ENCODE results near the gene PSMD13. TPM values are rescaled to one million over a fixed set of nuclear protein-coding genes. Genes with fewer than 3 reads are reported as not detected.
A peak's percentile ranks its signal among the peaks of the same experiment; 100 is the strongest.

PSMD13 gene
- total RNA-seq, 2 experiments from 2014 or later, result 220 to 228 TPM

DNA sequence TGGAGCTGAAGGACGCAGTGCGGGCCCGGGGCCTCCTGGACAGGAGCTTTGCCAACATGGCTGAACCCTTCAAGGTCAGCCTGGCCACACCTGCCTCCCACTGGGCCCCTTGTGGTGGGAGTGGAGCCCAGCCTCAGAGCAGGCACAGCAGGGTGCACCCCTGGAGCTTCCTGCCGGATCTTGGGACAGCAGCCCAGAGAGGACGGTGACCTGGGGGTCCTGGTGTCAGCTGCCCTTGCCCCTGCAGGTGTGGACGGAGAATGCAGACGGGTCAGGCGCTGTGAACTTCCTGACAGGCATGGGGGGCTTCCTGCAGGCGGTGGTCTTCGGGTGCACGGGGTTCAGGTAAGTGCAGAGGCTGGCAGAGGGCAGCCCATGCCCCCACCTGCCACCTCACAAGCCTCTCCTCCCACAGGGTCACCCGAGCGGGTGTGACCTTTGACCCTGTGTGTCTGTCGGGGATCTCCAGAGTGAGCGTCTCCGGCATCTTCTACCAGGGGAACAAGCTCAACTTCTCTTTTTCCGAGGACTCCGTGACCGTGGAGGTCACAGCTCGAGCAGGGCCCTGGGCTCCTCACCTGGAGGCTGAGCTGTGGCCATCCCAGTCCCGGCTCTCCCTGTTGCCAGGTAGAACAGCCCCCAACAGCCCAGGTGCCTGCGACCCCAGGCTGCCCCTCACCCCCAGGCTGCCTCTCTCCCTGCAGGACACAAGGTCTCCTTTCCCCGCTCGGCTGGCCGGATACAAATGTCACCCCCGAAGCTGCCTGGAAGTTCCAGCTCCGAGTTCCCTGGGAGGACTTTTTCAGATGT, 57.3 kb downstream of the PSMD13 start:
- Mint-ChIP-seq H3K4me1 (ENCODE audit: low read depth) (peaks cover 42% of the 10 kb centered on the region), H3K36me3 (ENCODE audit: low read depth) (peaks cover 39% of the 10 kb centered on the region), H3K9me3 (no peaks in the 10 kb centered on the region), H3K4me3 (no peak overlapping the region), H3K27ac (no peak overlapping the region), H3K27me3 (no peaks in the 10 kb centered on the region)
- ATAC-seq (no peak), DNase-seq (peak; percentile 4)
- ChIA-PET CTCF (interaction anchor here (0.9 kb wide), 1 partner anchor 9 kb away, joined by 3 read pairs; no protein-coding TSS in a partner anchor), POLR2A (interaction anchor here (1.0 to 3.8 kb wide), 4 partner anchors 9 to 155 kb away, joined by 3 to 33 read pairs (median 4); partner anchors contain the start of gene NLRP6)
- TF ChIP-seq, protein P1, sequence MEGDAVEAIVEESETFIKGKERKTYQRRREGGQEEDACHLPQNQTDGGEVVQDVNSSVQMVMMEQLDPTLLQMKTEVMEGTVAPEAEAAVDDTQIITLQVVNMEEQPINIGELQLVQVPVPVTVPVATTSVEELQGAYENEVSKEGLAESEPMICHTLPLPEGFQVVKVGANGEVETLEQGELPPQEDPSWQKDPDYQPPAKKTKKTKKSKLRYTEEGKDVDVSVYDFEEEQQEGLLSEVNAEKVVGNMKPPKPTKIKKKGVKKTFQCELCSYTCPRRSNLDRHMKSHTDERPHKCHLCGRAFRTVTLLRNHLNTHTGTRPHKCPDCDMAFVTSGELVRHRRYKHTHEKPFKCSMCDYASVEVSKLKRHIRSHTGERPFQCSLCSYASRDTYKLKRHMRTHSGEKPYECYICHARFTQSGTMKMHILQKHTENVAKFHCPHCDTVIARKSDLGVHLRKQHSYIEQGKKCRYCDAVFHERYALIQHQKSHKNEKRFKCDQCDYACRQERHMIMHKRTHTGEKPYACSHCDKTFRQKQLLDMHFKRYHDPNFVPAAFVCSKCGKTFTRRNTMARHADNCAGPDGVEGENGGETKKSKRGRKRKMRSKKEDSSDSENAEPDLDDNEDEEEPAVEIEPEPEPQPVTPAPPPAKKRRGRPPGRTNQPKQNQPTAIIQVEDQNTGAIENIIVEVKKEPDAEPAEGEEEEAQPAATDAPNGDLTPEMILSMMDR (IDR thresholded peaks at IDR 0.05), result no peak
- intact Hi-C loops (cut with micrococcal nuclease), result no loop called here

DNA sequence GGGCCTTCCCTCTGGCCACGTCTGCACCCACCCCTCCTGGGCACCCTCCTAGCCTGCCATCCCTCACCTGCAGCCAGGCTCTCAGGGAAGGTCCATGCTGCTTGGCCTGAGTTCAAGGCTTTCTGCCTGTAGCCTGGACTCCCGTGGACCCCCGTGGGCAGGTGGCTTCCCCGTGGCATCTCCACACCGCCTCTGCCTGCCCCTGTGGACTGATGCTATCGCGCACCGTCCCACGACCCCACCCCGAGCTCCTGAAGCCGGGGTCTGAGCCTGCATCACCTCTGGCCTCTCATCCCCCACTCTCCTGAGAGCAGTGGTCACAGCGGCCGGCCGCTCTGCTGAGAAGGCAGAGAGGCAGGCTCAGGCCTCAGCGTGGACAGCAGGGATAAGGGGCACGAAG, 58.0 kb downstream of the PSMD13 start:
- no peak for ATAC-seq
- intact Hi-C loops (cut with micrococcal nuclease), result no loop called here
- Mint-ChIP-seq H3K4me1 (ENCODE audit: low read depth) (peaks cover 41% of the 10 kb centered on the region), H3K9me3 (no peaks in the 10 kb centered on the region), H3K27ac (no peak overlapping the region), H3K36me3 (ENCODE audit: low read depth) (peaks cover 34% of the 10 kb centered on the region), H3K27me3 (no peaks in the 10 kb centered on the region), H3K4me3 (no peak overlapping the region)
- ChIA-PET POLR2A (interaction anchor here (1.2 to 3.8 kb wide), 2 partner anchors 13 to 154 kb away, joined by 4 to 33 read pairs; partner anchors contain the start of gene NLRP6), CTCF (interaction anchor here (1.7 kb wide), 1 partner anchor 44 kb away, joined by 8 read pairs; no protein-coding TSS in a partner anchor)
- TF ChIP-seq, protein P1 (IDR thresholded peaks at IDR 0.05), result no peak
- DNase-seq, result peak; percentile 6

DNA sequence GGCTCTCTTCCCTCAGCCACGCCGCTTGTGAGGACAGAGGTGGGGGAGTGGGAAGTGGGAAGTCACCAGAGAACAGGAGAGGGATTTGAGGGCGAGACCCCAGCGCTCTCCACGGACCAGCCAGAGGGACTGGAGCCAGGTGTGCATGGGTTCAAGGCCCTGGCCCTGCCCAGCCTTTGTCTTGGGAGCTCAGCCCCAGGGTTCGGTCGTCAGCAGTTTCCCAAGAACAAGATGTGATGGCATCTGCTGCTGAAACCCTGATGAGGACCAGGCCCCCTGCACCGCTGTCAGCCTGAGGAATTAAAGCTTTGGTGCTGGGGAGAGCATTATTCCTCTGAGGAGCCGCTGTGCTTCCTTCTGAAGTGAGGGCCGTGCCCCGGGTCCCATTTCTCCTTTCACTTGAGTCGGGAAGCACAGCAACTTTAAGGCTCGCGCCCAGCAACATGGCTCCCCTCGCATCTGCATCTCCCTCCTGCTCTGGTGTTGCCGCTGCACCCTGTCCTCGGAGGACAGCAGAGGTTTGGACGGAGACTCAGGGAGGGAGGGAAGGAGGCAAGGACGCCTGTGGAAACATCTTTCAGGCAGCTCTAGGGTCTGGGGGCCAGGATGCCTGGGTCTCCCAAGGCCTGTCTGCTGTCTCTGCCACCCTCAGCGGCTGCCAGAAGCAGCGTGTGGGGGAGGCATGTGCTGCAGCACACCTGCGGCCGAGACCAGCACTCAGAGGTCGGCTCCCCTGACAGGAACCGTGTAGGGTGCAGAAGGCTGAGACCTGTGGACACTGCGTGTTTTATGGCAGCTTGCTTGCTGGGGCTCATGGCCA, 58.8 kb downstream of the PSMD13 start:
- Mint-ChIP-seq H3K4me1 (ENCODE audit: low read depth) (peaks cover 43% of the 10 kb centered on the region), H3K4me3 (peak overlapping the region; percentile 8), H3K36me3 (ENCODE audit: low read depth) (peaks cover 27% of the 10 kb centered on the region), H3K9me3 (no peaks in the 10 kb centered on the region), H3K27me3 (peaks cover 5% of the 10 kb centered on the region), H3K27ac (peak overlapping the region; percentile 57)
- TF ChIP-seq, protein P1 (IDR thresholded peaks at IDR 0.05), result no peak
- intact Hi-C loops (cut with micrococcal nuclease), result no loop called here
- ChIA-PET CTCF (interaction anchor here (1.3 to 1.7 kb wide), 2 partner anchors 10 to 44 kb away, joined by 3 to 8 read pairs; no protein-coding TSS in a partner anchor), POLR2A (interaction anchor here (0.6 to 3.8 kb wide), 6 partner anchors 8 to 516 kb away, joined by 3 to 33 read pairs (median 4); partner anchors contain the start of gene NLRP6)
- peak; percentile 28 for DNase-seq
- ATAC-seq, result no peak

DNA sequence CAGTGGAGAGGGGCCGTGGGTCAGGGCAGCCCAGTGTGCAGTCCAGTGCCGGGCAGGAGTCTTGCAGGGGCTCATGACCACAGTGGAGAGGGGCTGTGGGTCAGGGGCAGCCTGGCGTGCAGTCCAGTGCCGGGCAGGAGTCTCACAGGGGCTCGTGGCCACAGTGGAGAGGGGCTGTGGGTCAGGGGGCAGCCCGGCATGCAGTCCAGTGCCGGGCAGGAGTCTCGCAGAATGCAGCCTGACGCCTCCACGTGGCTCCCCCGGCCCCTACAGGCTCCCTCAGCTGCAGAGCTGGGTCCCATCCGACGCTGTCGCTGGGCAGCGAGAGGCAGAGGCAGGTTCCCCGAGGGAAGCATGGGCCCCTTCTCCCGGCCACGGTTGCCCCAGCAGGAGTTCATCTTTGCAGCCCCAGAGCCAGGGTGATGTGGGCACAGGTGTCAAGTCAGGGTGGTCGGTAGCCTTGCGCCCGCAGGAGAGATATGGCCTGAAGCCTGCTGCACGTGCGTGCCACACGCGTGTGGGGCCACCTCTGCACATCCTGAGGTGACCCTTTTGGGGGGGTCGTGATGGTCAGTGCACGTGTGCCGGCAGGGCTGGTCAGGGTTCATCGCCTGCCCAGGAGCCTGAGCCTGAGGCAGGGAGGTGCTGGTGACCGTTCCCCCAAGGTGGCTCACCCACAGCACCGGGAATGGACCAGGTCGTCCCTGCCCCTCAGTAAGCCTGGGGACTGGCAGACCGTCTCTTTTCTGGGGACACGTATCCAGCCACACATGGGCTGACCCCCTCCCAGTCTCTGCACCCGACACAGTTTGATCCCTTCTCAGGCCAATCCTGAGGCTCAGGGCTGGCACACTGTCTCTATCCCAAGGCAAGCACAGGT, 59.6 kb downstream of the PSMD13 start:
- POLR2A ChIA-PET, result interaction anchor here (0.6 to 3.8 kb wide), 5 partner anchors 9 to 515 kb away, joined by 3 to 33 read pairs (median 4); partner anchors contain the start of gene NLRP6
- Mint-ChIP-seq H3K27me3 (peaks cover 6% of the 10 kb centered on the region), H3K36me3 (ENCODE audit: low read depth) (peaks cover 19% of the 10 kb centered on the region), H3K4me1 (ENCODE audit: low read depth) (peaks cover 39% of the 10 kb centered on the region), H3K27ac (peak overlapping the region; percentile 84), H3K9me3 (no peaks in the 10 kb centered on the region), H3K4me3 (no peak overlapping the region)
- intact Hi-C loops (cut with micrococcal nuclease), result no loop called here
- CTCF ChIA-PET, result interaction anchor here (1.3 to 1.7 kb wide), 2 partner anchors 9 to 45 kb away, joined by 3 to 8 read pairs; no protein-coding TSS in a partner anchor
- TF ChIP-seq, protein P1 (IDR thresholded peaks at IDR 0.05), result no peak
- ATAC-seq, result no peak
- peak; percentile 32 for DNase-seq
